Stomach (tissue), 4 donors: ENCODE results near the gene LCN10.

Experiments
- EP300 ChIP-seq: sonication (generic); formaldehyde crosslinking; IDR thresholded peaks from one replicate; pipeline ENCODE4 v1.6.1; 2017; ENCODE audit warnings: antibody characterized with exemption
- POLR2A ChIP-seq, 4 donors: fragments of 450-650 bp; IDR thresholded peaks; one replicate each; pipeline ENCODE4 v1.6.1; 2016; ENCODE audit warnings: antibody characterized with exemption in 4 of 4, control low read depth in 2 of 4, mild to moderate bottlenecking in 1 of 4, moderate library complexity in 1 of 4
- TF ChIP-seq, protein P1 (sequence below), 7 experiments: fragments of 450-650 bp in 4 of 7; fragments of 200-600 bp in 3 of 7; sonication (generic) in 3 of 7; IDR thresholded peaks; one replicate each; pipeline ENCODE4 v1.5.1; 2016 to 2019; ENCODE audit warnings: antibody characterized with exemption in 7 of 7, control low read depth in 2 of 7, mild to moderate bottlenecking in 1 of 7

DNA sequence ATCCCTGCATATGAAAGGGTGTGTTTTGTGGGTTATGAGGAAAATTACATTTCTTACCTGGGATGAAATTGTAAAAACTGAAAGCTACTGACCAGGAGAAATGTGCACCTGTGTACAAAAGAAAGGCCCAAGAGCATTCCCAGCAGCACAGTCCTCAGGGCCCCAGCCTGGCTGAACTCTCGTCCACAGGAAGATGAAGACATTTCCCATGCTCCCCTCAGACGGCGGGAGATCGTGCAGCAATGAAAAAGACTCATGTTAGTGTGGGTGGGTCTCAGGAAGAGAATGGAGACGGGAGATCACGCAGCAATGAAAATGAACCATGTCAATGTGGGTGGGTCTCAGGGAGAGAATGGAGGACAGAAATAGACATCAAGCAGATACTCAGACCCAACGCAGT is 34.2 kb upstream of the LCN10 start:
- TF ChIP-seq POLR2A (IDR thresholded peaks at IDR 0.05) (no peak), EP300 (no peak)
- TF ChIP-seq, protein P1, sequence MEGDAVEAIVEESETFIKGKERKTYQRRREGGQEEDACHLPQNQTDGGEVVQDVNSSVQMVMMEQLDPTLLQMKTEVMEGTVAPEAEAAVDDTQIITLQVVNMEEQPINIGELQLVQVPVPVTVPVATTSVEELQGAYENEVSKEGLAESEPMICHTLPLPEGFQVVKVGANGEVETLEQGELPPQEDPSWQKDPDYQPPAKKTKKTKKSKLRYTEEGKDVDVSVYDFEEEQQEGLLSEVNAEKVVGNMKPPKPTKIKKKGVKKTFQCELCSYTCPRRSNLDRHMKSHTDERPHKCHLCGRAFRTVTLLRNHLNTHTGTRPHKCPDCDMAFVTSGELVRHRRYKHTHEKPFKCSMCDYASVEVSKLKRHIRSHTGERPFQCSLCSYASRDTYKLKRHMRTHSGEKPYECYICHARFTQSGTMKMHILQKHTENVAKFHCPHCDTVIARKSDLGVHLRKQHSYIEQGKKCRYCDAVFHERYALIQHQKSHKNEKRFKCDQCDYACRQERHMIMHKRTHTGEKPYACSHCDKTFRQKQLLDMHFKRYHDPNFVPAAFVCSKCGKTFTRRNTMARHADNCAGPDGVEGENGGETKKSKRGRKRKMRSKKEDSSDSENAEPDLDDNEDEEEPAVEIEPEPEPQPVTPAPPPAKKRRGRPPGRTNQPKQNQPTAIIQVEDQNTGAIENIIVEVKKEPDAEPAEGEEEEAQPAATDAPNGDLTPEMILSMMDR (IDR thresholded peaks at IDR 0.05), result no peak
